ENCODE measurements around the gene CNPY1.

The CNPY1 gene

DNA sequence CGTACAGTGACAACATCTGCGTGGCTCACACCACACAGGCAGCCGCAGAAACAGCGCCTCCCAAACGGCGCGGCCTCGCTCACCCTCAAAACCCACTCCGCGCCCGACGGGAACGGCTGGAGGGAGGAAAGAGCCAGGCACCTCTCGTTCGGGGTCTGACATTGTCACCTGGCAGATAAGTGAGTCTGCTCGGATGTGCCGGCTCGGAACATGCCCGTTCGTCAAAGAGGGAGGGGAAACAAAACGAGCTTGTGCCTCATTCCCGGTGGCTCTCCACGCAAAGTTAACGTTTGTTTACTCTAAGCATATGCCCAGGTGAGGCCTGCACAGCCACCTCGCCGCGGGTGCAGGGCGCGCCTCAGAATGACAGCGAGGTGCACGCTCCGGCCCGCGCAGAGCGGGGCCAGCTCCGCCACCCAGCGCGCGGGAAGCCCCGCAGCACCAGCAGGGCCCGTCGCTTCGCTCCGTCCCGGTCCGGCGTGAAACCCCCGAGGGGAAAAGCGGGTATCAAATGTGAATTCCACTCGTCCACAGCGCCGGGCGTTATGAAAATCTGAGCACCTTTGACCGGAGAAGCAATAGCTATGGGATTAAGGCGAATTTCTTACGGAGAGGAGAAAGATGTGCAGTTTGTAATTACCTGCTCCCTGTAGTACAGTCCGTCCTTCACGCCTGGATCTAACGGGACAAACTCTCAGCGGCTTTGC is 13.1 kb downstream of the CNPY1 start:
- Histone ChIP-seq H4K20me1 (ENCODE audit: insufficient read depth, low read length) (peaks cover 7% of the 10 kb centered on the region; the same call in 1 of the 2 replicates), H3K27ac (ENCODE audit: low read length) (no peak overlapping the region), H3K4me2 (ENCODE audit: insufficient read depth, low read length) (no peak overlapping the region), H3K27me3 (ENCODE audit: insufficient read depth, low read length, poor library complexity) (peaks cover 28% of the 10 kb centered on the region), H3K4me1 (ENCODE audit: insufficient read depth, low read length) (no peaks in the 10 kb centered on the region), H3K36me3 (ENCODE audit: insufficient read depth, low read length) (no peaks in the 10 kb centered on the region), H2AFZ (ENCODE audit: low read depth, low read length) (no peak overlapping the region), H3K4me3 (ENCODE audit: low read depth in 1 of 2, low read length in 2 of 2) (no peak overlapping the region), H3K79me2 (ENCODE audit: insufficient read depth, low read length) (no peaks in the 10 kb centered on the region), H3K9ac (ENCODE audit: low read depth, low read length) (no peak overlapping the region), H3K9me3 (ENCODE audit: insufficient read depth, low read length, severe bottlenecking) (no peaks in the 10 kb centered on the region)
- DNase-seq, result no peak
- ATAC-seq (ENCODE audit: insufficient read depth, low read depth), result no peak
- TF ChIP-seq EZH2 (IDR thresholded peaks at IDR 0.05; ENCODE audit: borderline replicate concordance, low read depth, low read length, severe bottlenecking), result no peak
- no peak for TF ChIP-seq CTCF (IDR thresholded peaks at IDR 0.05; ENCODE audit: borderline replicate concordance, extremely low read depth, low read length, poor library complexity, severe bottlenecking)

DNA sequence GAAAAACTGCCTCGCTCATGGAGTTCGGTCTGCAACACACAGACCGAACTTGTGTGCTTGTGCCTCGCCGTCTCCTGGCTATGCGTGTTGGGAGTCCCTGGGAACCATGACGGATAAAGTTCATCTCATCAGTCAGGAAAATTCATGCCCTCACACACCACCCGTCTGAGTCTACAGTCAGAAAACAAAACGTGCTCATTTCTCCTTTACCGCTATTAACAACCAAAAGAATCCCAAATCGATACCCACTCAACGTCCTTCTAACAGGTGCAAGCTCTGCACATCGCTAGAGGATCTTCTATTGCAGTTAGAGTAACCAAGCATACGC is 13.6 kb downstream of the CNPY1 start:
- H3K27me3 ChIP-seq (ENCODE audit: insufficient read depth, low read length, poor library complexity), result peaks cover 28% of the 10 kb centered on the region

GRCh38 chr7:155531681-155532080 is 14.7 kb downstream of the CNPY1 start:
- no peaks in the 10 kb centered on the region for H3K4me1 ChIP-seq (ENCODE audit: insufficient read depth, low read length)
- no peak for DNase-seq
- H3K9ac ChIP-seq (ENCODE audit: low read depth, low read length), result no peak overlapping the region
- H3K27ac ChIP-seq (ENCODE audit: low read length), result no peak overlapping the region
- no peak for TF ChIP-seq CTCF (IDR thresholded peaks at IDR 0.05; ENCODE audit: borderline replicate concordance, extremely low read depth, low read length, poor library complexity, severe bottlenecking)
- TF ChIP-seq EZH2 (IDR thresholded peaks at IDR 0.05; ENCODE audit: borderline replicate concordance, low read depth, low read length, severe bottlenecking), result no peak
- no peaks in the 10 kb centered on the region for H3K9me3 ChIP-seq (ENCODE audit: insufficient read depth, low read length, severe bottlenecking)
- H3K27me3 ChIP-seq (ENCODE audit: insufficient read depth, low read length, poor library complexity), result peaks cover 27% of the 10 kb centered on the region
- no peaks in the 10 kb centered on the region for H3K36me3 ChIP-seq (ENCODE audit: insufficient read depth, low read length)
- no peak overlapping the region for H3K4me3 ChIP-seq (ENCODE audit: low read depth in 1 of 2, low read length in 2 of 2)
- no peaks in the 10 kb centered on the region for H3K79me2 ChIP-seq (ENCODE audit: insufficient read depth, low read length)
- no peak overlapping the region for H3K4me2 ChIP-seq (ENCODE audit: insufficient read depth, low read length)
- H4K20me1 ChIP-seq (ENCODE audit: insufficient read depth, low read length), result peaks cover 7% of the 10 kb centered on the region; the same call in 1 of the 2 replicates
- no peak for ATAC-seq (ENCODE audit: insufficient read depth, low read depth)
- no peak overlapping the region for H2AFZ ChIP-seq (ENCODE audit: low read depth, low read length)

More for the DNA sequence above, 13.6 kb downstream of the CNPY1 start:
- ATAC-seq (ENCODE audit: insufficient read depth, low read depth) (no peak), DNase-seq (no peak)
- H3K9ac ChIP-seq (ENCODE audit: low read depth, low read length), result no peak overlapping the region
- H3K9me3 ChIP-seq (ENCODE audit: insufficient read depth, low read length, severe bottlenecking), result no peaks in the 10 kb centered on the region
- peaks cover 7% of the 10 kb centered on the region; the same call in 1 of the 2 replicates for H4K20me1 ChIP-seq (ENCODE audit: insufficient read depth, low read length)
- no peaks in the 10 kb centered on the region for H3K79me2 ChIP-seq (ENCODE audit: insufficient read depth, low read length)
- no peak overlapping the region for H2AFZ ChIP-seq (ENCODE audit: low read depth, low read length)
- H3K4me1 ChIP-seq (ENCODE audit: insufficient read depth, low read length), result no peaks in the 10 kb centered on the region
- no peak overlapping the region for H3K27ac ChIP-seq (ENCODE audit: low read length)
- TF ChIP-seq CTCF (IDR thresholded peaks at IDR 0.05; ENCODE audit: borderline replicate concordance, extremely low read depth, low read length, poor library complexity, severe bottlenecking), result no peak
- TF ChIP-seq EZH2 (IDR thresholded peaks at IDR 0.05; ENCODE audit: borderline replicate concordance, low read depth, low read length, severe bottlenecking), result no peak
- no peak overlapping the region for H3K4me2 ChIP-seq (ENCODE audit: insufficient read depth, low read length)
- no peak overlapping the region for H3K4me3 ChIP-seq (ENCODE audit: low read depth in 1 of 2, low read length in 2 of 2)
- H3K36me3 ChIP-seq (ENCODE audit: insufficient read depth, low read length), result no peaks in the 10 kb centered on the region

Measured in DND-41 (cell line).